PC-3 (cell line): Measurements from ENCODE around the gene KIF2A. TPM values are rescaled to one million over a fixed set of nuclear protein-coding genes. Genes with fewer than 3 reads are reported as not detected.

ENCODE experiments used
- ATAC-seq: fragments of 200-7000 bp; cut with Tn5 transposase; 2 replicates; pipeline ENCODE4 v1.9.1; 2020; ENCODE audit warnings: mild to moderate bottlenecking, moderate library complexity
- BruUV-seq: library from RNA; stranded (reverse); fragments of 400-500 nt; replicated peaks from 2 replicates; lab custom pipeline; 2021; lab: Mats Ljungman, UMichigan
- CTCF ChIA-PET: fragments of 300-600 bp; sonication (Branson Sonifier 250); formaldehyde crosslinking; loops from one replicate; lab custom pipeline; 2022; ENCODE audit warnings: antibody characterized with exemption; lab: Charles Lee
- POLR2A ChIA-PET: fragments of 300-600 bp; sonication (Branson Sonifier 250); formaldehyde crosslinking; loops from one replicate; lab custom pipeline; 2022; ENCODE audit warnings: antibody characterized with exemption; ENCODE audit not compliant: unreplicated experiment; lab: Charles Lee
- DNase-seq: peaks from one replicate; pipeline ENCODE4 v3.0.0-alpha.2; 2015
- H2AFZ ChIP-seq: fragments of 300-600 bp; sonication (generic); 2 replicates; pipeline ENCODE4 v1.6.0; 2016; ENCODE audit warnings: antibody characterized with exemption, low read length
- H3F3A ChIP-seq: fragments of 300-600 bp; sonication (generic); one replicate; pipeline ENCODE4 v1.6.0; 2017; ENCODE audit warnings: antibody characterized with exemption, low read length, control low read depth, mild to moderate bottlenecking; ENCODE audit not compliant: unreplicated experiment
- H3K27ac ChIP-seq: fragments of 300-600 bp; sonication (generic); 2 replicates; pipeline ENCODE4 v1.5.1; 2016; ENCODE audit warnings: mild to moderate bottlenecking, low read length
- H3K27me3 ChIP-seq: fragments of 300-600 bp; sonication (generic); 2 replicates; pipeline ENCODE4 v1.6.1; 2016; ENCODE audit warnings: low read length, mixed read lengths
- H3K36me3 ChIP-seq: fragments of 300-600 bp; sonication (generic); 2 replicates; pipeline ENCODE4 v1.6.1; 2016; ENCODE audit warnings: low read depth, mixed run types, low read length, mixed read lengths
- H3K4me1 ChIP-seq: fragments of 300-600 bp; sonication (generic); 2 replicates; pipeline ENCODE4 v1.5.1; 2016; ENCODE audit warnings: low read length; ENCODE audit not compliant: insufficient read depth
- H3K4me2 ChIP-seq: fragments of 300-600 bp; sonication (generic); 2 replicates; pipeline ENCODE4 v1.6.0; 2016; ENCODE audit warnings: low read length
- H3K4me3 ChIP-seq: fragments of 300-600 bp; sonication (generic); 2 replicates; pipeline ENCODE4 v1.5.1; 2016; ENCODE audit warnings: mild to moderate bottlenecking, low read length, mixed read lengths
- H3K79me2 ChIP-seq: fragments of 300-600 bp; sonication (generic); 2 replicates; pipeline ENCODE4 v1.6.1; 2017; ENCODE audit warnings: low read length, mixed read lengths
- H3K9ac ChIP-seq: fragments of 300-600 bp; sonication (generic); 2 replicates; pipeline ENCODE4 v1.6.0; 2016; ENCODE audit warnings: mild to moderate bottlenecking, low read length
- H3K9me2 ChIP-seq: fragments of 300-600 bp; sonication (generic); replicated peaks from 2 replicates; pipeline ENCODE4 v1.6.1; 2016; ENCODE audit warnings: mixed run types, low read length, mixed read lengths
- H3K9me3 ChIP-seq: fragments of 300-600 bp; sonication (generic); 2 replicates; pipeline ENCODE4 v1.6.1; 2016; ENCODE audit warnings: low read length, mixed read lengths
- H4K20me1 ChIP-seq: fragments of 300-600 bp; sonication (generic); 2 replicates; pipeline ENCODE4 v1.6.1; 2016; ENCODE audit warnings: low read length, mixed read lengths
- EZH2 ChIP-seq: fragments of 300-600 bp; sonication (generic); IDR thresholded peaks from one replicate; pipeline ENCODE4 v1.6.1; 2017; ENCODE audit warnings: antibody characterized with exemption, mild to moderate bottlenecking, low read length; ENCODE audit not compliant: unreplicated experiment
- EZH2phosphoT487 ChIP-seq: fragments of 300-600 bp; sonication (generic); IDR thresholded peaks from 2 replicates; pipeline ENCODE4 v1.6.1; 2018; ENCODE audit warnings: mild to moderate bottlenecking, antibody characterized with exemption, low read length, borderline replicate concordance
- intact Hi-C: fragments of 100-400 bp; cut with micrococcal nuclease; formaldehyde crosslinking; loops from 2 replicates; pipeline ENCODE4 v1.9.0; 2023
- total RNA-seq: library from RNA; depleted of rRNA; stranded (reverse); fragments of >200 nt; gene quantifications from 2 replicates; pipeline ENCODE4 v1.2.3, GENCODE V29; 2014
- TF ChIP-seq, protein P1 (sequence below): fragments of 300-600 bp; sonication (generic); conservative IDR thresholded peaks from 2 replicates; pipeline ENCODE4 v1.5.1; 2017; ENCODE audit warnings: antibody characterized with exemption, low read depth, mild to moderate bottlenecking, low read length

The KIF2A gene
- total RNA-seq, 1 experiment from 2014 or later = 26.4 TPM

DNA sequence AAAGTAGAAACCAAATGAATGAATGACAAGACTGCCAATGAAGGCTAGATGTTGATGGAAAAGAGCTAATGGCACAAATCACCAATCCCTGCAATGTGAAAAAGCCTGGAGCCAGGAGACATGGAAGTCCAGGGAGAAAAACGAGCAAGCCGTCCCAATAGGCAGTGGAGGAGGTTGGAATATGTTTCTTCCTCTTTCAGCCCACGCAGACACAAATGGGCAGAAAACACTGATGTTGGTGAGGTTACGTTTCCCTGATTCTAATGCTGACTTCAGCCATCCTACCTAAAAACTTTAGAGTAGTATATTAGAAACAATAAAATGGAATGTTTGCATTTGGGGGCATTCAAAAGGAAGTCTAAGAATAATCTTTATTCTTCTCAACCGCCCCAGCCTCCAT lies 23.9 kb upstream of the KIF2A start:
- no peaks in the 10 kb centered on the region for H3K9me3 ChIP-seq
- BruUV-seq = no TSS peak
- intact Hi-C loops = no loop called here

DNA sequence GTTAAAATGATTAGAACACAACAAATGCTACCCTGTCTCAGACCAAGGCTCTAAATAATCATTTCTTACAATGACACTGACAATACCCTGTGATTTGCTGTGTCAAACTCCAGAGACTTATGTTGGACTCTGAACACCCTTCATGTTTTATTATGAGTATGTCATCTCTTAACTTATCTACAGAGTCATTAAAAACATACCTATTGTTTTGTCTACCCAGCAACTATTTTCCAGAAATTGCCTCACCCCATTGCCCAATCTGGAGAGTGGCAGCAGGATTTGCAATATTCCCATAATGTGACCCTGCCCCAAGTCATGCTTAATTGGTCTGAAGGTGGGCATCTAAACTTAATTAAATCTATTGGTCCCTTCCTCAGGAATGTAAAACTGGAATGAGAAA lies 23.0 kb upstream of the KIF2A start:
- no peaks in the 10 kb centered on the region for H3K4me1 ChIP-seq
- H3K4me2 ChIP-seq = no peak overlapping the region
- H3K9me2 ChIP-seq = no peaks in the 10 kb centered on the region
- no peak for TF ChIP-seq EZH2
- no peak for TF ChIP-seq EZH2phosphoT487
- TF ChIP-seq, protein P1, sequence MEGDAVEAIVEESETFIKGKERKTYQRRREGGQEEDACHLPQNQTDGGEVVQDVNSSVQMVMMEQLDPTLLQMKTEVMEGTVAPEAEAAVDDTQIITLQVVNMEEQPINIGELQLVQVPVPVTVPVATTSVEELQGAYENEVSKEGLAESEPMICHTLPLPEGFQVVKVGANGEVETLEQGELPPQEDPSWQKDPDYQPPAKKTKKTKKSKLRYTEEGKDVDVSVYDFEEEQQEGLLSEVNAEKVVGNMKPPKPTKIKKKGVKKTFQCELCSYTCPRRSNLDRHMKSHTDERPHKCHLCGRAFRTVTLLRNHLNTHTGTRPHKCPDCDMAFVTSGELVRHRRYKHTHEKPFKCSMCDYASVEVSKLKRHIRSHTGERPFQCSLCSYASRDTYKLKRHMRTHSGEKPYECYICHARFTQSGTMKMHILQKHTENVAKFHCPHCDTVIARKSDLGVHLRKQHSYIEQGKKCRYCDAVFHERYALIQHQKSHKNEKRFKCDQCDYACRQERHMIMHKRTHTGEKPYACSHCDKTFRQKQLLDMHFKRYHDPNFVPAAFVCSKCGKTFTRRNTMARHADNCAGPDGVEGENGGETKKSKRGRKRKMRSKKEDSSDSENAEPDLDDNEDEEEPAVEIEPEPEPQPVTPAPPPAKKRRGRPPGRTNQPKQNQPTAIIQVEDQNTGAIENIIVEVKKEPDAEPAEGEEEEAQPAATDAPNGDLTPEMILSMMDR = no peak
- H4K20me1 ChIP-seq = no peaks in the 10 kb centered on the region
- no peak overlapping the region for H2AFZ ChIP-seq
- no peaks in the 10 kb centered on the region for H3K9me3 ChIP-seq
- ChIA-PET CTCF (no interaction called here), POLR2A (no interaction called here)
- no peak for ATAC-seq
- H3K27me3 ChIP-seq = no peaks in the 10 kb centered on the region
- no peak overlapping the region for H3K9ac ChIP-seq
- intact Hi-C loops = no loop called here
- no peaks in the 10 kb centered on the region for H3K36me3 ChIP-seq
- H3F3A ChIP-seq = no peaks in the 10 kb centered on the region
- no TSS peak for BruUV-seq
- no peak for DNase-seq
- no peaks in the 10 kb centered on the region for H3K79me2 ChIP-seq
- no peak overlapping the region for H3K4me3 ChIP-seq
- no peak overlapping the region for H3K27ac ChIP-seq

More for the DNA sequence above, 23.9 kb upstream of the KIF2A start:
- no peak overlapping the region for H3K9ac ChIP-seq
- H3K27me3 ChIP-seq = no peaks in the 10 kb centered on the region
- no peaks in the 10 kb centered on the region for H4K20me1 ChIP-seq
- H3F3A ChIP-seq = no peaks in the 10 kb centered on the region
- no peaks in the 10 kb centered on the region for H3K79me2 ChIP-seq
- H3K4me2 ChIP-seq = no peak overlapping the region
- no peak overlapping the region for H2AFZ ChIP-seq
- no peak for TF ChIP-seq EZH2
- TF ChIP-seq, protein P1 = no peak
- TF ChIP-seq EZH2phosphoT487 = no peak
- ATAC-seq (no peak), DNase-seq (no peak)
- no peaks in the 10 kb centered on the region for H3K36me3 ChIP-seq
- POLR2A ChIA-PET = no interaction called here
- H3K4me1 ChIP-seq = peaks cover 7% of the 10 kb centered on the region
- CTCF ChIA-PET = interaction anchor here (0.5 kb wide), 1 partner anchor 14 kb away, joined by 5 read pairs; no protein-coding TSS in a partner anchor
- H3K9me2 ChIP-seq = no peaks in the 10 kb centered on the region
- no peak overlapping the region for H3K4me3 ChIP-seq
- H3K27ac ChIP-seq = no peak overlapping the region

DNA sequence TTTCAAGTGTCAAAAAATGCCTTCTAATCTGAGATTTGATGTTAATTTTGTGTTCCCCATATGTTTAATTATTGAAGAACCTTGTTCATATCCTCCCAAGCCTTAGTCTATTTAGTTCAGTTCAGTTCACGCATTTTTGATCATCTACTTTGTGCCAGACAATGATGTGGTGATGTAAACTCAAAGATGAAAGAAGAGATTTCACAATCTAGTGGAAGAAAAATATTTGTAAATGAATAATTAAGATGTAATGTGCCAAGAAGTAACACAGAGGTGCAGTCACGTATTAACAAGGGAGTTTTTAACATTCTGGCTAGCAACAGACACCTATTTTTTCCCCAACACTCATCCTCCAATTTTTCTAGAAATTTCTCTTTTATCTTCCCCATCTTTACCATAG lies 22.1 kb upstream of the KIF2A start:
- Histone ChIP-seq H2AFZ (no peak overlapping the region), H3F3A (no peaks in the 10 kb centered on the region), H3K4me1 (no peaks in the 10 kb centered on the region), H3K9ac (no peak overlapping the region), H3K27me3 (no peaks in the 10 kb centered on the region), H3K36me3 (no peaks in the 10 kb centered on the region), H3K4me3 (no peak overlapping the region), H3K79me2 (no peaks in the 10 kb centered on the region), H3K4me2 (no peak overlapping the region), H3K9me3 (no peaks in the 10 kb centered on the region), H4K20me1 (no peaks in the 10 kb centered on the region), H3K9me2 (no peaks in the 10 kb centered on the region), H3K27ac (no peak overlapping the region)
- no peak for TF ChIP-seq EZH2
- no TSS peak for BruUV-seq
- CTCF ChIA-PET = no interaction called here
- ATAC-seq (no peak), DNase-seq (no peak)
- intact Hi-C loops = no loop called here
- POLR2A ChIA-PET = no interaction called here
